Amygdala (tissue), 56 donors: ENCODE measurements around the gene GMPS.

Source experiments
- DNase-seq, 56 donors: peaks; one replicate each; lab custom pipeline; 2025; lab: John Stamatoyannopoulos, UW

The GMPS gene

GRCh38 chr3:155984791-155985417, 114.5 kb downstream of the GMPS start:
- no peak for DNase-seq

DNA sequence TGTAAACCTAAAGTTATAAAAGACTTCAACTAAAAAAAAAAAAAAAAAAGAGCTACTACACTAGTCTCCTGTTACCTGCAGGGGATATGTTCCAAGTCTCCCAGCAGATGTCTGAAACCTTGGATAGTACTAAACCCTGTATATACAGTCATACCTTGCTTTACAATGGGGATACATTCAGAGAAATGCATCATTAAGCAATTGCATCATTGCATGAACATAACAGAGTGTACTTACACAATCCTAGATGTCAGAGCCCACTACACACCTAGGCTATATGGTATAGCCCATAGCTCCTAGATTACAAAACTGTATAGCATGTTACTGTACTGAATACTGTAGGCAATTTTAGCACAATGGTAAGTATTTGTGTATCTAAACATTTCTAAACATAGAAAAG, 119.1 kb downstream of the GMPS start:
- no peak for DNase-seq

DNA sequence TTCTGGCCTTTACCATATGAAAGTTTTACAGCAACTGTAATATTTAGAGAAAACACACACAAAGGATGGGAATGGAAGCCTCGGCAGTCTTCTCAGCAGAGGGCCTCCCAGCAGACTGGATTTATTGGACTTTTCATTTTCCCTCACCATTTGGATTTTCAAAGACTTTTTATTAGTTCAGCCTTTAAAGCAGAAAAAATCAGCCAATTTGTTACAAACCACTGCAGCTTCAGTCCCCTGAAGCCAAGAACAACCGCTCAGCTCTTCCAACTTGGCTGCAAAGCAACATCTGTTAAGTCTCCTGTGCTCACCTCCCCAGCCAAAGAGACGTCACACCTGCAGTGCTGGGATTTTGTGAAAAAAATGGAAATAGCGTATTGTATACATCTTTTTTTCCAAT, 120.8 kb downstream of the GMPS start:
- DNase-seq, result no peak

- DNase-seq, result no peak
Measured at GRCh38 chr3:155991847-155992246, 121.4 kb downstream of the GMPS start.
